Measurements from ENCODE around the gene MOCS2.
"Not testable (repeated sequence)": the region's sequence is repeated elsewhere in the genome, so short reads cannot be mapped to it uniquely, and the experiment has no call there.

MOCS2 gene, protein sequence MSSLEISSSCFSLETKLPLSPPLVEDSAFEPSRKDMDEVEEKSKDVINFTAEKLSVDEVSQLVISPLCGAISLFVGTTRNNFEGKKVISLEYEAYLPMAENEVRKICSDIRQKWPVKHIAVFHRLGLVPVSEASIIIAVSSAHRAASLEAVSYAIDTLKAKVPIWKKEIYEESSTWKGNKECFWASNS

DNA sequence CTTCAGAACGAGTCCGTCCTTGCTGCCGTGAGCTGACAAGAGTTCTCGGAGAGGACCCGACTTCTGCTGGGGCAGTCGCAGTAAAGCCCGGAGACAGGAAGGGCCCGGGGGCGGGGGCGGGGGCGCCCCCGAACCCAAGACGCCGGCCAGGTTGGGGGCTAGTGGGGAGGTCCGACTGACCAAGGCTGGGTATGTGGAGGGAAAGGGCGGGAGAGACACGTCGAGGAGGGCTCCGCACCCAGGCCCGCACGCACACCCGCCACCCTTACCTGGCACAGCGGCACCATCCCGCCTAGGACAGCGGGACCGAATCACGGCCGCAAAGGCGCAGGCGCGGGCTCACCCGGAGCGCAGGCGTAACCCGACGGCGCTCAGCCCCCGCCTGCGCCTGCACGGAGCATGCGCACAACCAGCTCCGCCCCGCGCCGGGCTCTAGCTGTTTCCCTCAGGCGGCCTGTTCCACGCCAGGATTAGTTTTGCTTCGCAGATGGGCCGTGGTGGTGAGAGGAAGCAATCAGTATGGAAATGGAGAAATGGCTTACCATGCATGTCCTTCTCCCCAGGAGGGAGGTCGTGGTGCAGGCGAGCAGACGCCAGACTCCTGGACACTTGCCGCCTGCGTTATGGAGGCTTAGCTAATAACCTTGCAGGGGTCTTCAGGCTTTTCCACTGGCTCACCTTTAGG, at the start of gene MOCS2:
MOCS2 (minus strand) TSS at position 315 of the 685 bp plus-strand sequence. CDS start 2,583 bp downstream, outside the sequence.
- in situ Hi-C loops (cut with MboI; ENCODE audit: low sequenced_read_pairs), result no loop called here

DNA sequence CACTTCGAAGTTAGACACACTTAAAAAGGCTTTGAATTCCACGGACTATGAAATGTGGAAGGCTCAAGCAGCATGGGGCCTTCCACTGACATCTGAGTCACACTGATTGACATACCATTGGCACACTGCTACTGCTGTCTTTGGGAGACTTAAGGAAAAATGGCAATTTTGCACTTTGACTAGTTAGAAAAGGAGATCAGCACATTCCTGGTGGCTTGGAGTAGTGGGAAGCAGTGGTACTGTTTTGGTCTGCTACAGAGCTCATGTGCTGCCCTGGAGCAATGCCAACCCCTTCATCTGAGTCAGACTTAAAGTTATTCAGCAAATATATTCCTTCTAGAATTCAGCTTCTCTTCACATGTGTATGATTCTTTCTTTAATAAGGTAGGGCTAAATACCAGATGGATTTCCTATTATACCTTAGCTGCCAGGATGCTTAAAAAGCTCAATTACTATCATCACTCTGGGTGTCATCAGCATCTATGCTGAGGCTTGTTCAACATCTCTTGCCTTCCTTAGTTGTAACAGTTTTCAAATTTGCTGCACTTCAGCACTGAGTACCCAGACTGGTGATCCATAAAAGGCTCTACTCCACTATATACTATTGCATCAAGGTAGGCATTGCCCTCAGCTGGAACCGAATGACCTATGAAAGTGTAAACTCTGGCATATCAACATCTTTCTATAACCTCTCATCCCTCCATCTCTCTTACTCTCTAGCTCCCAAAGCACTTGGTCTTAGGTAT, 42.3 kb upstream of the MOCS2 start:
- in situ Hi-C loops (cut with MboI; ENCODE audit: low sequenced_read_pairs), result no loop called here

DNA sequence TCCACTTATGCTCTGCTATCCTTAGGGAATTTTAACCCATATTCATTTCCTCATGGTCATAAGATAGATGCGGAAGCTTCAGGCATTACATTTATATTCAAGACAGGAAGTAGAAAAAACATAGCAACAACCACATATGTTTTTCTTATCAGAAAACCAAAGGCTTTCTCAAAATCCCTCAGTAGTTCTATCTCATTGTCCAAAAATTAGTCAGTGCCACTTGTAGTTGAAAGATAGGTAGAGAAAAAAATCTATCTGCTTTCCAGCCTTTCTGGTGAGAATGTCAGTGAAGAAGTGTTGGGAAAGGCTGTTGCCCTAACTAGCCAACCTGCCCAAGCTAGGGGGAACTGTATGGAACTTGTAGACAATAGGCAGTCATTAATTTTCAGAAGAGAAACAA, 23.5 kb upstream of the MOCS2 start:
- in situ Hi-C loops (cut with MboI; ENCODE audit: low sequenced_read_pairs), result no loop called here

DNA sequence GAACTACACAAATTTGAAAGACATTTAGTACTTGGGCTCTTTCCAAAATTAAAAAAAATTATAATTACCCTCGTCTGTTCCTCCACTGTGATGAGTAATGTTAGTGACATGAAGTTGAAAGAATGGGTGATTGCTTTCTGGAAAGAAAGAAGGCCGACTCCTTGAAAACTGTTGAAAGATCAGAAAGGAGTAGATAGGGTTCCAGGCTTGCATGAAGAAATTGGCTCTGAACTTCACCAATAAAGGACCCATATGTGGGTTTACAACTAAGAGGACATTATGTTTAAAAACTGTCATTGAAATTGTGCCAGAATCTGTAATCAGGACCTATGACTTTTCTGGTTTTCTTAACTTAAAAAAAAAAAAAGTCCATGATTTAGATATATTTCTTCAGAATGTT, 20.7 kb upstream of the MOCS2 start:
- in situ Hi-C loops (cut with MboI; ENCODE audit: low sequenced_read_pairs), result no loop called here

DNA sequence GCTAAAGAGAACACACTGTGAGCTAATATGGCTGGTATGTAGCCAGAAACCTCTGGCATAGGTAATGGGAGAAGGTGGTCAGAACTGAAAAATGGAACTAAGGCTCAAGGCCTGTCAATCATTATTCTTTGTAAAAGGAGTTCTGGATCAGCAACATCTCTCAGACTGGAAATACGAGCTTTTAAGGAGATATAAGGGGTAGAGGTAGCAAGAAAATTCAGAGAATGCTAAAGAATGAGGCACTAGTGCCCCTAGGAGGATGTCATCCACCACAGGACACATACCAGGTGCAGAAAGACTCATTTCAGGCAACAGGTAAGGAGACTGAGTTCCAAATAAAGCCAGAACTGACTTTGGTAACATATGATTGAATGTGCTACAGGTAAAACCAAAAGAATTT, 18.9 kb upstream of the MOCS2 start:
- in situ Hi-C loops (cut with MboI; ENCODE audit: low sequenced_read_pairs), result no loop called here

DNA sequence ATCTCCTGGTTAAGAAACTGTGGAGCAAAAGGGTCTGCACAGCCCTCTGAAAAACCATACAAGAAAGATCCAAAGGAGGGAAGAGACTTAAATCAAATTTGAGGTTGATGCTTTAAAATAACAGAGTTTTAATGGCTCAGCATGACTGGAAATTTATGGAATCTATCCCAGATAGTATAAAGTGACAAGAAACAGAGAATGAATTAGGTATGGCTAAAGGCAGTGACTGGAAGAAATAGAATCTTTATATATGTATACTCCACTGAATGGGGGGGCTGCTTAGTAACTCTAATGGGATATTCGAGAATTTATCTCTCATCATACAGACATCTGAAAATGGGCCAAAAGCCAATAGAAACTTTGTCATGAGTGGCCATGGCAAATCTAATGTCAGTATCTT, 17.6 kb upstream of the MOCS2 start:
- in situ Hi-C loops (cut with MboI; ENCODE audit: low sequenced_read_pairs), result no loop called here

DNA sequence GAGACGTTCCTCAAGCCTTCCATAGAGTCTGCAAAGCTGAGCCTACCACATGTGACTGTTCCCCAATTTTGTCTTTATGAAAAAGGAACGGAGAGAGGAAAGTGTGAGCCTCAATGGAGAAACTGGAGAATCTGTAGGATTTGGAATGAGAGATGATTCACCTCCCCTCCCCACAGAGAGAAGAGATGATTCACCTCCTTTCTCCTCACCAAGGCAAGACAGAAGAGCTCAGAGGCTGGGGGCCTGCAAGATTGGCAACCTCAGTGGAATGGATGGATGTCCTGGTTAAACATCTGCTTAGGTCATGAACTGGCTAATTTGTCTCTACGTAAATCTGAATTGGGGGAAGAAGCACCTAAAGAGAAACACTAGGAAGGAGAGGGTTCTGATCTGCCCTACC, 17.0 kb upstream of the MOCS2 start:
- in situ Hi-C loops (cut with MboI; ENCODE audit: low sequenced_read_pairs), result no loop called here

DNA sequence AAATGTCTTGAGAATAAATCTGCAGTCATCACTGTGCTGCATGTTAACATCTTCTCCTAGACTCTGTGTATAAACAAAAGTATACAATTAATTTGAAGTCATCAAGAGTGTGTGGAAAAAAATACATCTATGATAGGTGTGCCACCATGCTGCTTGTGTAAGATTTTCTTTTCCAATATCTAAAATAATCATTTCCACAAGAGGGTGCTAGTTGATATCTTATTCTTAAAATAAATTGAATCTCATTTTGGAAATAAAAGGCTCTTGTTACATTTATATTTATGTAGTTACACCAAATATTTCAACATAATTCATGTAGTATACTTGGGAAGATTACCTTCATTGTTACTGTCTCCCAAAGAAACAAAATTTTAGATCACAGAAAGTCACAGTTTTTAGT, 14.1 kb upstream of the MOCS2 start:
- in situ Hi-C loops (cut with MboI; ENCODE audit: low sequenced_read_pairs), result no loop called here

DNA sequence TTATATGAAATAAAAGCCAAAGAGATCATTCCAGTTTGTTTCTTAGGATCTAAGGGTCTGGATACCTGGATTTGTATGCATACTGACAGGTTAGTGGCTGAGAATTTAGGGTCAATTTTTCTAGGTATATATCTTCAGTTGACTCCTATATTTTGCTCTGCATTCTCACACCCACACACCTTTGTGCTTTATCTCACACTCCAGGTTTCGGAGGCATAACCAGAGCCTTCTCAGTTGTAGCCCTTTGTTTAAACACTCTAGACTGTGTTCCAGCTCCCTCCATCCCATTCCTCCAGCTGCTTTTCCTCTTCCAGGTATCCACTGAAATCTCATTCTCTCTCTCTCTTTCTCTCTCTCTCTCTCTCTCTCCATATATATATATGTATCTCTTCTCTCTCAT, 10.6 kb upstream of the MOCS2 start:
- in situ Hi-C loops (cut with MboI; ENCODE audit: low sequenced_read_pairs), result no loop called here

DNA sequence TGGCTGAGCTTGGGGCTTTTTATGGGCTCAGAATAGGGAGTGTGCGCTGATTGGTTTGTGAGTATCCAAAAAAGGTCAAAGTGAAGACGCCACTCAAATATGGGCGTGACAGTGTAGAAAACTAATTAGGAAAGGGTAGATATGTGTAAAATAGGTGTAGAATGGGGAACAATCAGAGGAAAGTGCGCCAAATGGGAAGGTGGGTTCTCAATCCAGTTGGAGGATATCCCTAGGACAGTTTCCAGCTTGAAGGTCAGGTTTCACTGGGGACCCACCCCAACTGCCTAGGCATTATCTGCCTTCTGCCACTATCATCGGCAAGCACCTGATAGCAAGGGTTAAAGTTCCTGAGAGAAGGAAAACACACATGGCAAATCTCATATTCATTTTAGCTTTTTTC, 9.3 kb upstream of the MOCS2 start:
- in situ Hi-C loops (cut with MboI; ENCODE audit: low sequenced_read_pairs), result no loop called here

DNA sequence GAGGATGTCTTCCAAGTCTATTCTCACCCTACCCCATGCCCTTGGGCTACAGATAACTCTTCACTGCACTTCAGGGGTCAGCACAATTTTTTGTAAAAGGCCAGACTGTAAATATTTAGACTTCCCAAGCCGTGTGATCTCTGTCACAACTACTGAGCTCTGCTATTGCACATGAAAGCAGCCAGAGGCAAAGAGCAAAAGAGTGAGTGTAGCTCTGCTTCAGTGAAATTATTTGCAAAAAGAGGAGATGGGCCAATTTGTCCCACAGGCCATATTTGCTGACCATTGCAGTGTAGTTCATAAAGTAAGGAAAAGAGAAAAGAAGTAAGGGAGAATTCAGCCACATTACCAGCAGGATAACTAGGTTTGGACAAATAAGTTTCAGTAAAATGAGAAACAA, 7.0 kb upstream of the MOCS2 start:
- in situ Hi-C loops (cut with MboI; ENCODE audit: low sequenced_read_pairs), result no loop called here

DNA sequence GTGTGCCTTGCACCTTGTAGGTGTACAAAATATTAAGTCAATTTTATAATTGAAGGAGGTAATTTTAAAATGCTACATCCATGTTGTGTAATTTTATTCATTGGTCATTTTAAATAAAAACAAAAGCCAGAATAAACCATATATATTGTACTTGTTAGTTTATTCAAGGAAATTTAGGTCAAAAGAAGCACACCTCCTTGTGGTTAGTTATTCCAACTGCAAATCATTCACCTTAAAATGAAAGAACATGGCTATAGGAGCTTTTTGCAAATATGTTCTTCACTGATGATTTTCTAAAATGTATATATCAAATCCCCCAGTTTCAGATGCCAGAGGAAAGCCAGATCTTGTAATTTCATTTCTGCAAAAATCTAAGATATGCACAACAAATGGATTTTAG, 5.4 kb upstream of the MOCS2 start:
- in situ Hi-C loops (cut with MboI; ENCODE audit: low sequenced_read_pairs), result no loop called here

DNA sequence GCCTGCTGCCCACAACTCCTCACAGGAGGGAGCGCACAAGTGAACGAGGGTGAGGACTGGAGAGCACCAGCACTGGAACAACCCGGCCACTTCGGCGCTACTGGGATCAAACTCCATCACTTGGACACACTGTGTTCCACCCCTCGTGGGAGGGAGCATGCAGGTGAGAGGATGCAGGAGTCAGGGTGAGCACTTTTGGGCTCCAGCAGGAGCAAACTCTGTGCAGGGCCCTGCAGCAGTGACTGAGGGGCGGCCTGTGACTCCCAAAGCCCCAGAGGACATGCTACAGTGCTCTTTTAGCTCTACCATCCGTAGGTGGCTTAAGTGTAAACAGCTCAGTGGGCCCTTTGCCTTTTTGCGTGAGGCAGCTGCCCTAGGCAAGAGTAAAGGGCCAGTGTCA, 4.4 kb upstream of the MOCS2 start:
- in situ Hi-C loops (cut with MboI; ENCODE audit: low sequenced_read_pairs), result no loop called here

DNA sequence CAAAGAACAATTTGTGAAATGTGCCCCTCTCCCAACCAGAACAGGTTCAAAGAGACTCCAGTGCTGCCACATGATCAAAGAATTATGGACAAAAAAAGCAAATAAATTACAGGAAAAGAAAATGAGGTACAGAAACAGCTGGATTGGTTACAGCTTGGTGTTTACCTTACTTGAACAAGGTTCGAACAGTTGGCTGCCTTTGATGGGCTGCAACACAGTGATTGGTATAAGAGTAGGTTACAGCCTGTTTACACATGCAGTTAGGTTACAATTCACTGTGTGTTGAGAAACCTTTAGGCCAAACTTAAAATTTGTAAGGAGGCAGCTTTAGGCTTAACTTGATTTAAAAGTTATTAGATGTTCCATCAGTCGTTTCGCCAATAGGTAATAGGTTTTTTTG, 3.4 kb upstream of the MOCS2 start:
- in situ Hi-C loops (cut with MboI; ENCODE audit: low sequenced_read_pairs), result no loop called here

DNA sequence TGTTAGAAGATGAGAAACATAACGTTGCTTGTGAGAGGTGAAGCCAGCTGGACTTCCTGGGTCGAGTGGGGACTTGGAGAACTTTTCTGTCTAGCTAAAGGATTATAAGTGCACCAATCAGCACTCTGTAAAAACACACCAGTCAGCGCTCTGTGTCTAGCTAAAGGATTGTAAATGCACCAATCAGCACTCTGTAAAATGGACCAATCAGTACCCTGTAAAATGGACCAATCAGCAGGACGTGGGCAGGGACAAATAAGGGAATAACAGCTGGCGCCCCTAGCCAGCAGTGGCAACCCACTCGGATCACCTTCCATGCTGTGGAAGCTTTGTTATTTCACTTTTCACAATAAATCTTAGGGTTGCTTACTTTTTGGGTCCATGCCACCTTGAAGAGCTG, 2.8 kb upstream of the MOCS2 start:
- in situ Hi-C loops (cut with MboI; ENCODE audit: low sequenced_read_pairs), result not testable (repeated sequence)

DNA sequence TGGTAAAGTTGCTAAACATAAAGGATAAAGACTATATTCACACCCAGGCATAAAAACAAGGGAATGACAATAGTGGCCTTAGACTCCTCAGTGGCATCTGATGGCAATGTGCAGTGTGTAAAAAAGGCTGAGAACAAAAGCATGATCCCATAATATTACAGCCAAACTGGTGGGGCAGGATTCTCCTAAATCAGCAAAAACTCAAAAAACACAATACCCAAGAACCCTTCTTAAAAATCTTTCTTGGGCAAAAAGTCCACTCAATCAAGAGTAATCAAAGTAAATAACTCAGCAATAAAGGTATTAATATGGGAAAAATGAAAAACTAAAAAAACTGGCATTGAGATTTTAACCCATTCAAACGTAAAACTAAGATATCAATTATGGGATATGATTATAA, 1.6 kb upstream of the MOCS2 start:
- in situ Hi-C loops (cut with MboI; ENCODE audit: low sequenced_read_pairs), result no loop called here

DNA sequence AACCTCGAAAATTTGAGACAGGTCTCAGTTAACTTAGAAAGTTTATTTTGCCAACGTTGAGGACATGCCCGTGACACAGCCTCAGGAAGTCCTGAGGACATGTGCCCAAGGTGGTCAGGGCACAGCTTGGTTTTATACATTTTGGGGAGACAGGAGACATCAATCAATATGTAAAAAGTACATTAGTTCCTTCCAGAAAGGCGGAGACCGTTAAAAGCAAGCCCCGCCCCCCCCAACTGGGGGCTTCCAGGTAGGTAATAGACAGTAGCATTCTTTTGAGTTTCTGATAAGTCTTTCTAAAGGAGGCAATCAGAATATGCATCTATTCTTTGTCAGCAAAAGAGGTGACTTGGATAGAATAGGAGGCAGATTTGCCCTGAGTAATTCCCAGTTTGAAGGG, 599 bp upstream of the MOCS2 start:
- in situ Hi-C loops (cut with MboI; ENCODE audit: low sequenced_read_pairs), result no loop called here

DNA sequence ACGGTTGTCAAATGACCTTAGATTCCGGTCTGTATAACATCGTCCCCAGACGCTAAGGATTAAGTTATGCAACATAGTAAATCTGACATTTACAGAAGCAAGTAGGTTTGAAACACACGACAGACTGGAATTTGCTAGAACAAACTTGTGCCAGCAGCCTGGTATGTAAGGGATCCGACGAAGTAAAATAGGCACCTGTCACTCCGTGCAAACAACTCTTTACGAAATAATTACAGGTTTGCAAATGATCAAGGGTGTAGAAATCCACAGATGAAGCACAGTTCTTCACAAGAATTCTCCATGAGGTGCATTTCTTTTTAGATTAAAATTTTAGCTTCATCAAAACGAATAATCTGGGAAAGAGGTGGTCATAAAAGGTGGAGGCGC, 508 bp downstream of the MOCS2 start:
- in situ Hi-C loops (cut with MboI; ENCODE audit: low sequenced_read_pairs), result no loop called here

DNA sequence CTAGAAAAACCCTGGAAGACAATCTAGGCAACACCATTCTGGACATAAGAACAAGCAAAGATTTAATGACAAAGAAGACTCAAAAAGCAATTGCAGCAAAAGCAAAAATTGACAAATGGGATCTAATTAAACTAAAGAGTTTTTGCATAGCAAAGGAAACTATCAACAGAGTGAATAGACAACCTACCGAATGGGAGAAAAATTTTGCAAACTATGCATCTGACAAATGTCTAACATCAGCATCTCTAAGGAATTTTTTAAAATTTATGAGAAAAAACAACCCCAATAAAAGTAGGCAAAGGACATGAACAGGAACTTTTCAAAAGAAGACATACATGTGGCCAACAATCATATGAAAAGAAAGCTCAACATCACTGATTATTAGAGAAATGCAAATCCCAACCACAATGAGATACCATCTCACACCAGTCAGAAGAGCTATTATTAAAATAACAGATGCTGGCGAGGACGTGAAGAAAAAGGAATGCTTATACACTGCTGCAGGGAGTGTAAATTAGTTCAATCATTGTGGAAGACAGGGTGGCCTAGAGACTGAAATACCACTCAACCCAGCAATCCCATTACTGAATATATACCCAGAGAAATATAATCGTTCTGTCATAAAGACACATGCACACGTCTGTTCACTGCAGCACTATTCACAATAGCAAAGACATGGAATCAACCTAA, 3.8 kb downstream of the MOCS2 start:
- in situ Hi-C loops (cut with MboI; ENCODE audit: low sequenced_read_pairs), result no loop called here

DNA sequence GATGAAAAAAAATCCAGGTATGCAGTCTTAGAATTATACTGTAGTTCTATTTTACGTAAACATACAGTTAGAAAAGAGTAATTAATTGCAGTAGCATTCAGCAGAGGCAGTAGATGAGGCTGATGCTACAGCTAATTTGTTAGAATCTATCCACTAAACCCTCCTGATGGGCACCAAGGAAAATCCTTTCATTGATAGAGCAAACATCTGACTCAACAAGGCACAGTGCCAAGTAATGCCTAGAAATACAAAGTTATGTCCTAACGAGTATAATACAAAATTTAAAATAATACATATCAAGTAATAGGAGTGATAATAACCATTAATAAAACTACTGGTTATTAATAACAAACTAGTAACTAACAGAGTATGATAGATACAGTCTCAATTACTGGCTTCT, 9.0 kb downstream of the MOCS2 start:
- in situ Hi-C loops (cut with MboI; ENCODE audit: low sequenced_read_pairs), result no loop called here

DNA sequence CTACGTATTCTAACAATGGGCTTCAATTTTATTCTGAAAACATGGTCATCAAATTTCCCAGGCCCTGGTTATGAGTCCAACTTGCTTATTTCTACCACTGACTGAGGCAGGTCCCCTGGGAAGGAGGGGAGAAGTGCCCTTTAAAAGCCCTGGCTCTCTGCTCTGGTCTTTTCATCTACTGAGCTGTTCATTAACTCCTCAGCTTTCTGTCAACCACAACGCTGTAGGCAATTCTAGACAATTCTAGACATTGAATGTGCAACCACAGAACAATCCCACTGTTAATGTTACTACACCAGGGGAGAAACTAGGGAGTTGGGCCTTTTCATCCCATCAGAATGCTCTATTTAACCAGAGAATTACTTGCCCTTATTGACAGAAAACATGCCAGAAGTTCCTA, 10.0 kb downstream of the MOCS2 start:
- in situ Hi-C loops (cut with MboI; ENCODE audit: low sequenced_read_pairs), result no loop called here
